GM12801 (cell line): ENCODE data around the gene PHF2.

ENCODE experiments used
- TF ChIP-seq, protein P1 (sequence below): IDR thresholded peaks from one replicate; pipeline ENCODE4 v1.5.1; 2011; ENCODE audit warnings: control low read depth; ENCODE audit not compliant: insufficient read length; ENCODE audit errors: extremely low read depth

Gene PHF2

DNA sequence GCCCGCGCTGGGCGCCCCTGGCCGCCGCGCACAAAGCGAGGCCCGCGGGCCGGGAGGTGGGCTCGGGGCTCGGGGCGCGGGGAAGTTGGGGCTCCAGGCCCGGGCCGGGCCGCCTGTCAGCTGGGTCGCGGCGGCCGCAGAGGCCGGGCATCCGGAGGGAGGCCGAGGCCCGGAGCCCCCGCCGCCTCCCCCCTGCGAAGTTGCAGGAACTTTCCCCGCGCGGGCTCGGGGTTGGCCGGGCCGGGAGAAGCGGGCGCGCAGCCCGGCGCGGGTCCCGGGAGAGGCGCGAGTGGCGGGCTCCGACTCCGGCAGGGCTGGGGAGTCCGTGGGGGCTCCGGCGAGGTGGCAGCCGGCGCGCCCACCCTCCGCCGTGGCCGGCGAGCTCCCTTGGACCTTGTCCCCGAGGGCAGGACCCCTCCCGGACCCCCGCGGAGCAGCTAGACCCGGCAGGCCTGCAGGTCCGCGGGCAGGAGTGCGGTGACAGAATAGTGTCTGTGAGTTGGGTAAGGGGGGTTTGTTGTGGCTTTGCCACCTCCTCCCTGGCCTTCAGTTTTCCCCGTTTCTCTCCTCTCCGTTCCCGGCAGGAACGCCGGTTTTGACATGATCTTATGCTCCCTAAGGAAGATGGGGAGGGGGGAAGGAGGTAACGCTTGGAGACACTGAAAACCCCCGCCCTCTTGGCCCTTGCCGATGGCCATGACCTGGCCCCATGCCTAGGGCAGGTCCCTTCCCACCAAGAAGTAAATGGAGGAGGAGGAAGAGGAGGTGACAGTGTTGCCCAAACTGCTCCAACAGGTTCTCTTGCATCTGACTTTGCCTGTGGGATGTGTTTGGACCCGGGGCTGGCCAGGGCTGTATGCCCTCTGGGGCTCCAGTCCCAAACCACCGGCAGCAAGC is 942 bp downstream of the PHF2 start:
- TF ChIP-seq, protein P1, sequence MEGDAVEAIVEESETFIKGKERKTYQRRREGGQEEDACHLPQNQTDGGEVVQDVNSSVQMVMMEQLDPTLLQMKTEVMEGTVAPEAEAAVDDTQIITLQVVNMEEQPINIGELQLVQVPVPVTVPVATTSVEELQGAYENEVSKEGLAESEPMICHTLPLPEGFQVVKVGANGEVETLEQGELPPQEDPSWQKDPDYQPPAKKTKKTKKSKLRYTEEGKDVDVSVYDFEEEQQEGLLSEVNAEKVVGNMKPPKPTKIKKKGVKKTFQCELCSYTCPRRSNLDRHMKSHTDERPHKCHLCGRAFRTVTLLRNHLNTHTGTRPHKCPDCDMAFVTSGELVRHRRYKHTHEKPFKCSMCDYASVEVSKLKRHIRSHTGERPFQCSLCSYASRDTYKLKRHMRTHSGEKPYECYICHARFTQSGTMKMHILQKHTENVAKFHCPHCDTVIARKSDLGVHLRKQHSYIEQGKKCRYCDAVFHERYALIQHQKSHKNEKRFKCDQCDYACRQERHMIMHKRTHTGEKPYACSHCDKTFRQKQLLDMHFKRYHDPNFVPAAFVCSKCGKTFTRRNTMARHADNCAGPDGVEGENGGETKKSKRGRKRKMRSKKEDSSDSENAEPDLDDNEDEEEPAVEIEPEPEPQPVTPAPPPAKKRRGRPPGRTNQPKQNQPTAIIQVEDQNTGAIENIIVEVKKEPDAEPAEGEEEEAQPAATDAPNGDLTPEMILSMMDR: no peak

DNA sequence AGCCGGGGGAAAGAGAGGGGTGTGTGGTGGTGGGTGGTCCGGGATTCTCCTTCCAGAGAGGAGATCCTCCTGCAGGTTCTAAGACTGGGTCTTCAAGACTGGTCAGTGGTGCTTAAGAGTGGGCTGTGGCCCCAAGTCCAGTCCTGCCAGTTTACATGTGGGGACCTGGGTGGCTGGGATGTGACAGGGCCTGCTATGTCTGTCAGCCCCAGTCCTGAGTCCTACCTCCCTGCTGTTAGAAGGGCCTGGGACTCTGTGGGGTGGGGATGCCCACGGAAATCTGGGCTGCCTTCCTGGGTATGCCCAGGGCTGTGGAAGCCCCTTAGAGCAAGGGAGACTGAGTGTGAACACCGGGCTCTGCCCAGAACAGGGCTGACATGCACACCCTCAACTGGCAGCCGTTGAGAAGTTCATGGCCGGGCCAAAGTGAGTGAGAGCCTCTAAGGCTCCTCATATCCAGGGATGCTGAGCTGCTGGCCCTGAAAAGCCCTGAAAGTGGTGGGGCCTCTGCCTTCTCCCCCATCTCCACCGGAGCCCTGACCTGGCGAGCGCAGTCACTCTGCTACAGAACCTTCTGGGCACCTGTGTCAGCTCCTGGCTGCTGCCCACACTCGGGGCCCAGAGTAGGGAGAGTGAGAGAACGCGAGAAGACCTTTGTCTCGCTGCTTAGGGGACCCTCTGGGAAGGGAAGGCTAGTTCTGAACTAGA is 1.7 kb downstream of the PHF2 start:
- TF ChIP-seq, protein P1: no peak

DNA sequence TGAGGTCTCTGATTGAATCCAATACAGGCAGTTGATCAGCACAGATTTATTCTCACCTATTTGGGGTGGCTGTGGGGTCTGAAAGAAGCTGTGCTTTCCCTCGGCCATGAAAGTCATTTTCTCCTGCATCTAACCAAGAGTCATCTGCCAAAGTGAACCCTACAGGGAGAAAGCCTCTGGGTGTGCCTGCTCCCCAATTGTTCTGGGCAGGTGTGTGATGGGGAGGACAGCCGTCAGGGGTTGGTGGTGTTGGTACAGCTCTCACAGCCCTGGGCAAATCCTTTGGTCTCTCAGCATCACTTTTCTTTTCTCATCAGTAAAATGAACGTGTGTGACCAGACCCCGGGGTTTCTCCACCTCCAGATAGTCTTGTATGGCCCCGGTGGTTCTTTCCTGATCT is 2.5 kb downstream of the PHF2 start:
- TF ChIP-seq, protein P1: no peak

DNA sequence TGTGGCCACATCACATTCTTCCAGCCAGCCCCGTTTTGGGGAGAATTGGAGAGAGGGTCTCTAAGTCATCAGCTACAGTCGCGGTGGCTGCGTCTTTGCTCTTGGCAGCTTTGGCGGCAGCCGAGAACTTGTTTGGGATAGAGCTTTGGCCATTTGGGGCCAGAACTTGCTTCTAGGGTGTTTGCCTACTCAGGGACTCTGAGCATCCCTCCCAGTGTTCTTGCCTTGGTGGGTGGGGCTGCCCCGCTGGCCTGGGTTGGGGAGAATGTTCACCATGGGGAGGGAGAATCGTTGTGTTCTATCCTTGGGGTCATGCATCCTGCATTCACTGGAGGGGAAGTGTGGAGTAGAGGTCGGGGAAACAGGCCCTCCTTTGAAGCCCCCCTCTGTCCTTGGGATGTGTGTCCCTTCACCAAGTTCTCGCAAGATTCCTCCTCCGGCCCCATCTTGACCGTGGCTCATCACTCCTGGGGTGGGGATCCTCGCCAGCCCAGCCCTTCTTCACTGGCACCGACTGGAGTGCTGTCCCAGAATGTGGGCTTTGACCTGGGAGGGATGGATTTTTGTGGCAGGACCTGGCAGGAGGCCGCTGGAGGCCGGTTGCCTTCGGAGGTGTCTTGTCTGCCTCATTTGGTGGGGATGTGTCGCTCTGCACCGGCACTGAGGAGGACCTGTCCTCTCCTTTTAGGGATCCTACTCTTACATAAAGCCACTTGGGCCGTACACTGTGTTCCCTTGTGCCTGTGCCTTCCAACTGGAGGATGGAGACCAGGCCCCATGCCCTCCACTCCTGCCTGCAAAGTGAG is 3.5 kb downstream of the PHF2 start:
- TF ChIP-seq, protein P1: no peak

DNA sequence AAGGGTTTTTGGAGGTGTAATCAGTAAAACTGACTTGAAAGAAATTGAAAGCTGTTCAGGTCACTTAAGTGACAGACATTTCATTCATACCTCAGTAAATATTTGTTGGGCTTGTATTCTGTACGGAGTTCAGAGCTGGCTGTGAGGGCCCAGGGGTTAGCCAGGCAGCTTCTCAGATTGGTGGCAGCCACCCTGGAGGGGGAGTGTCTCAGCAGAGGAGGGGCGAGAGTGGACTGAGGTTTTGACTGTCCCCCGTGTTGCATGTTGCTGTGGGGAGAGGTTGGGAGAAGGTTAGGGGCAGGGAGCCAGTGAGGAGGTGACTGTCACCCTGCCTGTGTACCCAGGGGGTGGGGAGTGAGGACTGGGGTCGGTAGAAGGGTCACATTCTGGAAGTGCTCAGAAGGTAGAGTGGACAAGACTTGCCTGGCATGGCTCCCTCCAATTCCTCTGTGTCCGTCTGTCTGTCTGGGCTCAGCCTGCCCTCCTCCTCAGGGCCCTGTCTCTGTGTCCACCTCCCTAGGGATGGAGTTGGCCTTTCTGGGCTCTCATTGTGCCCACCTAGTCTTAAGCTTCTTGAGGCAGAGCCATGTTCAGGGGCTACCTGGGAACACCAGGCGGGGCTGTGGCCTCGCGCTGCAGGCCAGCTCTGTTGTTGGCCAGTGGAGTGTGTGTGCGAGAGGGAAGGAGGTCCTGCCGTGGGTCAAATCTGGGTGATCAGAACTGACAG is 4.4 kb downstream of the PHF2 start:
- TF ChIP-seq, protein P1: no peak

DNA sequence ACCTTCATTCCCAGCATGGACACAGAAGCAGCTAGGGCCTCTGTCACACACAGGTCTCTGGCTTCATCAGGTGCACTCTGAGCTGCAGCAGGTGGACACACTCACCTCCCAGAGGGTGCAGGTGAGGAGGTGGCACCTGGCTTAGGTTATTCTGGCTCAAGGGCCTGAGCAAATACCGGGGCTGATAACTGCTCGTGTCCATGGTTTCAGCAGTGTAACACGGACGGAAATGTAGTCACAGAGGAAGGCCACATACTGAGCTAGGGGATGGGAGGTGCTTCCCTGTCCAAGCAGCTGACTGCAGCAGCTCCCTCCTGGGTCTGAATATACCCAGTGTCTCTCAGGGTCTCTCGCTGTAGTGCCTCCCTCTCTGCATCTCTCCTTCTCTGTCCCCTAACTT is 5.7 kb downstream of the PHF2 start:
- TF ChIP-seq, protein P1: no peak

DNA sequence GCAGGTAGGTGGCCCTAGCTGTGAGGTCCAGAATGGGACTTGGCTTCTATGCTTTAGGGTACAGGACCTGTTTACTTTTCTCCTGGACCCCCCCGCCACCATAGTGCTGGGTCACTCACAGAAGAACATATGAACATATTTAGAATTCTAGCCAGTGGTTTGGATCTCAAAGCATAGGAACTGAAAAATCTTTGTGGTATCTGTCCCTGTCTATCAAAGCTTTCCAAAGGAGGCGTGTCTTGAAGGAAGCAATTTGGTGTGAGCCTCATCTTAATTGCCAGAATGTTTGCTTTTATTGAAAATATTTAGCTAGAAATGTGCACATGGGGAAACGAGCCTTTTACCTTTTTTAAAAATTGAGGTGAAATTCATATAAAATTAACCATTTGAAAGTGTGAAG is 6.2 kb downstream of the PHF2 start:
- TF ChIP-seq, protein P1: no peak
